ENCODE measurements around the gene RNF130.

- no peak for TF ChIP-seq RAD21 (conservative IDR thresholded peaks at IDR 0.05)
- no peak for TF ChIP-seq CTCF (IDR thresholded peaks at IDR 0.05; ENCODE audit: poor library complexity, severe bottlenecking)
These were observed 22.4 kb downstream of the RNF130 start for GRCh38 chr5:180049185-180049548.

Data from neural cell (in vitro differentiated cells).